22Rv1 (cell line): ENCODE results near the gene HOXB9.

Source experiments
- CTCF ChIP-seq: fragments of 450-650 bp; IDR thresholded peaks from 2 replicates; pipeline ENCODE4 v1.5.1; 2017; ENCODE audit warnings: mild to moderate bottlenecking
- ZFX ChIP-seq: fragments of 450-650 bp; IDR thresholded peaks from 2 replicates; pipeline ENCODE4 v1.6.1; 2017; ENCODE audit warnings: antibody characterized with exemption, borderline replicate concordance

- TF ChIP-seq CTCF (no peak), ZFX (no peak)
Measured at GRCh38 chr17:48605991-48606891, 19.9 kb downstream of the HOXB9 start.
